Naive thymus-derived CD4-positive, alpha-beta T cell (primary cell): ENCODE measurements around the gene TPCN1. TPM values are rescaled to one million over a fixed set of nuclear protein-coding genes. Genes with fewer than 3 reads are reported as not detected.

Experiments used
- ATAC-seq: fragments of 150-1000 bp; cut with Tn5 transposase; 2 replicates; pipeline ENCODE4 v1.10.0; 2021; ENCODE audit warnings: mild to moderate bottlenecking, moderate library complexity
- CTCF ChIA-PET: fragments of 350-600 bp; sonication (Branson Sonifier 250); formaldehyde crosslinking; loops from one replicate; lab custom pipeline; 2021; ENCODE audit warnings: antibody characterized with exemption; lab: Charles Lee
- POLR2A ChIA-PET: fragments of 350-600 bp; sonication (Branson Sonifier 250); formaldehyde crosslinking; loops from one replicate; lab custom pipeline; 2021; ENCODE audit warnings: antibody characterized with exemption, inconsistent platforms; lab: Charles Lee
- DNase-seq, 9 donors: peaks; one replicate each; pipeline versions ENCODE4 v3.0.0 to v3.0.0-alpha.2; 2020 to 2022; ENCODE audit warnings: mixed read lengths in 1 of 9
- H3K27ac ChIP-seq: one replicate; pipeline ENCODE4 v1.7.0; 2013; ENCODE audit warnings: mild to moderate bottlenecking, low read depth, low read length, moderate library complexity
- H3K27me3 ChIP-seq, 2 donors: one replicate each; pipeline ENCODE4 v1.7.0; 2013; ENCODE audit warnings: low read length in 2 of 2, mild to moderate bottlenecking in 2 of 2, moderate library complexity in 2 of 2; ENCODE audit not compliant: control insufficient read depth in 2 of 2, insufficient read depth in 2 of 2
- H3K36me3 ChIP-seq, 3 experiments: 1 replicate in 2 of 3; 2 replicates in 1 of 3; pipeline ENCODE4 v1.7.0; 2013; ENCODE audit warnings: low read length in 3 of 3, mild to moderate bottlenecking in 3 of 3, moderate library complexity in 1 of 3; ENCODE audit not compliant: insufficient read depth in 3 of 3, control insufficient read depth in 2 of 3
- H3K4me1 ChIP-seq, 2 donors: one replicate each; pipeline ENCODE4 v1.7.0; 2013; ENCODE audit warnings: low read length in 2 of 2, mild to moderate bottlenecking in 2 of 2, moderate library complexity in 1 of 2; ENCODE audit not compliant: control insufficient read depth in 2 of 2, insufficient read depth in 2 of 2
- H3K4me3 ChIP-seq: 2 replicates; pipeline ENCODE4 v1.7.0; 2013; ENCODE audit warnings: mild to moderate bottlenecking, low read length
- H3K9me3 ChIP-seq, 3 experiments: 1 replicate in 2 of 3; 2 replicates in 1 of 3; pipeline ENCODE4 v1.7.0; 2013; ENCODE audit warnings: low read length in 3 of 3; ENCODE audit not compliant: control insufficient read depth in 2 of 3
- H3K27ac Mint-ChIP-seq, 9 donors: one replicate each; pipeline ENCODE4 v1.8.0; 2020 to 2022; ENCODE audit warnings: mixed read lengths in 9 of 9, mild to moderate bottlenecking in 8 of 9, moderate library complexity in 5 of 9, inconsistent platforms in 2 of 9
- H3K27me3 Mint-ChIP-seq, 5 donors: one replicate each; pipeline ENCODE4 v1.8.0; 2021 to 2022; ENCODE audit warnings: mixed read lengths in 5 of 5, mild to moderate bottlenecking in 1 of 5
- H3K36me3 Mint-ChIP-seq, 5 donors: one replicate each; pipeline ENCODE4 v1.8.0; 2020 to 2022; ENCODE audit warnings: mixed read lengths in 5 of 5, mild to moderate bottlenecking in 3 of 5, inconsistent platforms in 1 of 5
- H3K4me1 Mint-ChIP-seq, 7 donors: one replicate each; pipeline ENCODE4 v1.8.0; 2020 to 2022; ENCODE audit warnings: mixed read lengths in 7 of 7, mild to moderate bottlenecking in 3 of 7, inconsistent platforms in 1 of 7
- H3K4me3 Mint-ChIP-seq, 10 donors: one replicate each; pipeline ENCODE4 v1.8.0; 2020 to 2022; ENCODE audit warnings: mild to moderate bottlenecking in 10 of 10, mixed read lengths in 10 of 10, moderate library complexity in 6 of 10, inconsistent platforms in 2 of 10
- H3K9me3 Mint-ChIP-seq, 11 donors: one replicate each; pipeline ENCODE4 v1.8.0; 2020 to 2022; ENCODE audit warnings: mixed read lengths in 11 of 11, mild to moderate bottlenecking in 4 of 11, inconsistent platforms in 1 of 11, moderate library complexity in 1 of 11
- intact Hi-C, 2 donors: fragments of 100-400 bp; cut with micrococcal nuclease; formaldehyde crosslinking; loops; one replicate each; pipeline ENCODE4 v1.15.1; 2023
- polyA plus RNA-seq, 2 donors: library from polyadenylated mRNA; unstranded; fragments of 300-500 nt; fragmentation: Illumina TruSeq; gene quantifications; one replicate each; pipeline ENCODE4 v1.2.3, GENCODE V29; 2021
- total RNA-seq, 6 experiments: library from RNA in 5 of 6; stranded (reverse) in 5 of 6; gene quantifications; 1 replicate in 5 of 6; 2 replicates in 1 of 6; pipeline ENCODE4 v1.2.3 and lab custom pipeline; 2021 to 2026

Gene TPCN1
- total and polyA plus RNA-seq, 7 experiments from 2014 or later = 15.3 to 124 (median 97.2) TPM

DNA sequence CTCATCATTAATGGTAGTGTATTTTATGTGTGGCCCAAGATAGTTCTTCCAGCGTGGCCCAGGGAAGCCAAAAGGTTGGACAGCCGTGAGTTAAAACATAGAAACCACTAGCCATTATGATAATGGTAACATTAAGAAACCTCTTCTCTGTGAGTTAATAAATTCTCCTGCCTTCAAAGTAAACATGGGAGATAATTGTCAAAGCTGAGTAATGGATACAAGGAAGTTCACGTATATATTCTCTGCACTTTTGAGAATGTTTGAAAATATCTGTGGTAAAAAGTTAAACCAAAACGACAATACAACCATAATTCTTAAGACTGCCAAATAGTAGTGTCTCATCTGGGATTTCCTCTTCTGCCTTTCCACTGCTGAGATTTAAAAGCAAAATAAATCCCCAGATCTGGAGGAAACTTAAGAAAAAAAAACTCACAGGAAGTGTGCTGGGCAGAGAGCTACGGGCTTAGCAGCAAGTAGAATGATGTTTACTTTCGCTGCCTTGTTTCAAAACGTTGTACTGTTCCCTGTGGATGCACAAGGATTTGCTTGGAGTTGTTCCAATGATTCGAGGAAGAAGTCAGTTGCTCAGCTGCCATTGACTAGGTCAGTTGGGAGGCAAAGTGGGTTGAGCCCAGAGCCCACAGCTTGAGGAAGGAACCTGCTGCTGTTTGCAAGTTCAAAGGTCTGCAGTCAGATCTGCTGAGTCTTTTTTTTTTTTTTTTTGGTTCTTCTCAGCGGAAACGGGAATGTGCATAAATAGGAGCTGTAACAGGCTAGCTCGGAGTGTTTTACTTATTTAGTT lies 1.7 kb downstream of the TPCN1 start:
- H3K9me3 ChIP-seq = no peaks in the 10 kb centered on the region
- intact Hi-C loops = loop anchor here (5.0 to 10.0 kb wide), 4 partner anchors 39 to 1211 kb away; partner anchors contain the start of genes ERP29 (in 1 of the 2), OAS3 (in 1 of the 2), RBM19 (in 1 of the 2) and TMEM116 (in 1 of the 2)
- H3K27me3 ChIP-seq = no peaks in the 10 kb centered on the region
- POLR2A ChIA-PET = interaction anchor here (0.6 to 5.6 kb wide), 15 partner anchors 9 to 244 kb away, joined by 3 to 51 read pairs (median 5); partner anchors contain the start of genes DDX54, OAS2, PLBD2 and RITA1
- peak overlapping the region; percentile 81 to 97 (median 92) for H3K27ac Mint-ChIP-seq
- H3K27me3 Mint-ChIP-seq = no peaks in the 10 kb centered on the region
- H3K4me3 Mint-ChIP-seq = peak overlapping the region; percentile 79 to 99 (median 92)
- DNase-seq (peak in 6 of 9 donors; percentile 32 to 42 (median 35)), ATAC-seq (no peak)
- H3K27ac ChIP-seq = peak overlapping the region; percentile 83
- peaks cover 0 to 16% (median 0%) of the 10 kb centered on the region in 3 experiments for H3K36me3 ChIP-seq
- peak overlapping the region; percentile 70 for H3K4me3 ChIP-seq
- H3K36me3 Mint-ChIP-seq = peaks cover 0 to 12% (median 2%) of the 10 kb centered on the region in 5 donors
- peaks cover 17 to 25% of the 10 kb centered on the region in 2 donors for H3K4me1 ChIP-seq
- CTCF ChIA-PET = interaction anchor here (0.6 to 2.8 kb wide), 7 partner anchors 10 to 178 kb away, joined by 3 to 17 read pairs (median 4); partner anchors contain the start of gene RITA1
- H3K4me1 Mint-ChIP-seq = peaks cover 13 to 39% (median 38%) of the 10 kb centered on the region in 7 donors
- H3K9me3 Mint-ChIP-seq = no peaks in the 10 kb centered on the region

DNA sequence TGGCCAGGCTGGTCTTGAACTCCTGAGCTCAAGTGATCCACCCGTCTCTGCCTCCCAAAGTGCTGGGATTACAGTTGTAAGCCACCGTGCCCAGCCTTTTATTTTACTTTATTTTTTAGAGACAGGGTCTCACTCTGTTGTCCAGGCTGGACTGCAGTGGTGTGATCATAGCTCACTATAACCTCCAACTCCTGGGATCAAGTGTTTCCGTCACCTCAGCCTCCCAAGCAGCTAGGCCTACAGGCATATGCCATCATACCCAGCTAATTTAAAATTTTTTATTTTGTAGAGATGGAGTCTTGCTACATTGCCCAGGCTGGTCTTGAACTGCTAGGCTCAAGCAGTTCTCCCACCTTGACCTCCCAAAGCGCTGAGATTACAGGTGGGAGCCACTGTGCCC lies 3.7 kb downstream of the TPCN1 start:
- Mint-ChIP-seq H3K9me3 (no peaks in the 10 kb centered on the region), H3K36me3 (peaks cover 2 to 24% (median 6%) of the 10 kb centered on the region in 5 donors), H3K4me3 (no peak overlapping the region), H3K27ac (no peak overlapping the region), H3K27me3 (no peaks in the 10 kb centered on the region), H3K4me1 (peaks cover 26 to 58% (median 57%) of the 10 kb centered on the region in 7 donors)
- no peak overlapping the region for H3K27ac ChIP-seq
- ChIA-PET CTCF (interaction anchor here (2.8 kb wide), 1 partner anchor 8 kb away, joined by 17 read pairs; no protein-coding TSS in a partner anchor), POLR2A (interaction anchor here (0.7 to 4.2 kb wide), 4 partner anchors 8 to 39 kb away, joined by 3 to 30 read pairs (median 3); partner anchors contain the start of genes DDX54 and RITA1)
- ATAC-seq (no peak), DNase-seq (no peak)
- intact Hi-C loops = loop anchor here (5.0 to 10.0 kb wide), 4 partner anchors 37 to 1213 kb away; partner anchors contain the start of genes ERP29 (in 1 of the 2), OAS3 (in 1 of the 2), RBM19 (in 1 of the 2) and TMEM116 (in 1 of the 2)
- H3K4me3 ChIP-seq = no peak overlapping the region
- peaks cover 0 to 25% (median 3%) of the 10 kb centered on the region in 3 experiments for H3K36me3 ChIP-seq
- peaks cover 17 to 37% of the 10 kb centered on the region in 2 donors for H3K4me1 ChIP-seq
- H3K9me3 ChIP-seq = no peaks in the 10 kb centered on the region
- H3K27me3 ChIP-seq = no peaks in the 10 kb centered on the region

DNA sequence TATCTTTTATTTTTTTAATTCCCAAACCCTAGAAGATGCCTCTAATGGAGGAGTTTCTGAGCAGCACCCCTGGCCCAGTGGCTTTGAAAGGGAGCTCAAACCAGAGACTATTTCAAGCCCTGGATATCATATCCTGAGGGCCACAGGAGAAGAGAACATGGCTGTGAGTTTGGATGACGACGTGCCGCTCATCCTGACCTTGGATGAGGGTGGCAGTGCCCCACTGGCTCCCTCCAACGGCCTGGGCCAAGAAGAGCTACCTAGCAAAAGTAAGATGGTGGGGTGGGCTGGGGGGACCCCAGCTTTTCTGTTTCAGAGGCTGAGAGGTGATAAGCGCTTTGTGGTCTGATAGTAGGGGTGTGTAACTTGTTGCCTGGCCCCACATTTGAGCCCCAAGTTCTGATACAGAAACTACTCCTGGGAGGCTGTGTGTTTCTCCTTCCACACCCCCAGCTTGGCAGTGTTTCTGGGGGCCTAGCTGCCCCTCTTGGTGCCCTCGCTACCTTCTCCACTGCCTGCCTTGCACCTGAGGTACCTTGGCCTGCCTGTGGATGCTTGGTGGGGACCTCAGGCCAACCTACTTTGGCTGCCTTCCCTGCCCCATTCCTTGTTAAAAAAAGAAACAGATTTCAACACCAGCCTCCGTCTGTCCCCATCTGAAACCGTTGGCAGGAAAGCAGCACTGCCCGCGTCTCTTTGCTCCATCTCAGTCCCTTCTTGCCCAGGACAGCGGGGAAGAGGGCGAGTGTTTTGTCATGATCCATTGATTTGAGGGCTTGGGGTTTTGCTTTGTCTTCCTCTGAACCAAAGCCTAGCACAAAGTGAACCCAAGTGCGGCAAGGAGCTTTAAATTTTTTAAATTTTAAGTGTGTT lies 5.7 kb downstream of the TPCN1 start:
- Mint-ChIP-seq H3K4me1 (peaks cover 35 to 66% (median 61%) of the 10 kb centered on the region in 7 donors), H3K27me3 (no peaks in the 10 kb centered on the region), H3K4me3 (peak overlapping the region in 1 of 10 donors; percentile 48), H3K27ac (peak overlapping the region in 5 of 9 donors; percentile 4 to 70 (median 51)), H3K36me3 (peaks cover 5 to 27% (median 19%) of the 10 kb centered on the region in 5 donors), H3K9me3 (no peaks in the 10 kb centered on the region)
- ATAC-seq = no peak
- Histone ChIP-seq H3K9me3 (no peaks in the 10 kb centered on the region), H3K36me3 (peaks cover 0 to 38% (median 13%) of the 10 kb centered on the region in 3 experiments), H3K27ac (no peak overlapping the region), H3K4me3 (no peak overlapping the region), H3K4me1 (peaks cover 9 to 52% of the 10 kb centered on the region in 2 donors), H3K27me3 (no peaks in the 10 kb centered on the region)
- CTCF ChIA-PET = interaction anchor here (0.6 kb wide), 2 partner anchors 40 to 816 kb away, joined by 3 read pairs; no protein-coding TSS in a partner anchor
- DNase-seq = no peak
- POLR2A ChIA-PET = interaction anchor here (1.0 to 1.7 kb wide), 3 partner anchors 8 to 19 kb away, joined by 4 to 5 read pairs (median 5); no protein-coding TSS in a partner anchor
- intact Hi-C loops = loop anchor here in 1 of 2 donors (10.0 kb wide), 1 partner anchor 738 kb away; the partner anchor contains the start of gene RBM19

DNA sequence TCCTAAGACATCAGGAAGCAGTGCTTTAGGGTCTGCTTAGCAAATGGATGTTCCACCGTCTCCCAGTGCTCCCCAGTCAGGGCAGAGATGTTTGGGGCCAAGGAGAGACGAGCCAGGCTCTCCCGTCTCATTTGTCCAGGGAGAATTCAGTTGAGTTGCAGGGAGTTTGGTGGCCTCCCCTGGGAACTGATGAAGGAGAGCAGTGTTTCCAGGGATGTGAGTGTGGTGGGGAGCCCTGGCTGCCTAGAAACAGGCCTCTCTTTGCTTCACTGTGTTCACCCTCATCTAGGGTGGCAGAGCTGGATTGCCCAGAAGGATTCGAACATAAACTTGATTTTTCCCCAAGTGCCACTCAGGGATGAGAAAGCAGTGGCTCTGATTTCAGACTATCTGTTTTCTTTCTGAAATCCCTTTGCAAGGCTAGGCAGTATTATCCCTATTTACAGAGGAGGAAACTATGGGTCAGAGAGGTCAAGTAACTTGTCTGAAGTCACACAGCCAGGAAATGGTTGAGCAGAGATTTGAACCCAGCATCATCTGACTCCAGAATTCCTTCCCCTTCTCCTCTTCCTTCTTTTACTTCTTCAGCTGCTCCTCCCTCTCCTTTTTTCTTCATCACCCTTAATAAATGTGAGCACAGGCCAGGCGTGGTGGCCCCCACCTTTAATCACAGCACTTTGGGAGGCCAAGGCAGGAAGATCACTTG lies 6.6 kb downstream of the TPCN1 start:
- peaks cover 29 to 66% (median 59%) of the 10 kb centered on the region in 7 donors for H3K4me1 Mint-ChIP-seq
- intact Hi-C loops = loop anchor here in 1 of 2 donors (10.0 kb wide), 1 partner anchor 737 kb away; the partner anchor contains the start of gene RBM19

DNA sequence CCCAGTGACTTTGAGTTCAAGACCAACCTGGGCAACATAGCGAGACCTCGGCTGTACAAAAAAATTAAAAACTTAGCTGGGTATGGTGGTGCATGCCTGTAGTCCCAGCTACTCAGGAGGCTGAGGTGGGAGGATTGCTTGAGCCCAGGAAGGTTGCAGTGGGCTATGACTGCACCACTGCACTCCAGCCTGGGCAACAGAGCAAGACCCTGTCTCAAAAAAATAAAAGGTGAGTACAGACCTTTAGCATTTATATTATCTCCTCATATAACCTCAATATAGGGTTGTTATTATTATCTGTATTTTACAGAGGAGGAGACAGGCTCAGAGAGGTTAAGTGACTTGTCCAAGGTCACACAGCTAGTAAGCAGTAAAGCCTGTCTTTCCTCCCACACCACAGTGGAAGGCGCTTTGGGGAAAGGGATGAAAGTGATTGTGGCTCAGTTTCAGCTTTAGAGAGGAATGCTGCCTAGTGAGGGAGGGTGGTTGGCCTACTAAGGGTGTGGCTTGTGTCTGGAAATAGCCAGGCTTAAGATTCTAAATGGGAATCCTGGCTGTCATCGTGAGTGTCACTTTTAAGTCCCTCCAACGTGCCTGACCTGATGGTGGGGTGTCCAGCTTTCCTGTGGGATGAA lies 7.2 kb downstream of the TPCN1 start:
- Histone ChIP-seq H3K4me1 (peaks cover 7 to 54% of the 10 kb centered on the region in 2 donors), H3K36me3 (peaks cover 0 to 43% (median 13%) of the 10 kb centered on the region in 3 experiments), H3K27ac (no peak overlapping the region), H3K4me3 (no peak overlapping the region), H3K9me3 (no peaks in the 10 kb centered on the region), H3K27me3 (no peaks in the 10 kb centered on the region)
- ChIA-PET CTCF (no interaction called here), POLR2A (interaction anchor here (0.6 to 1.7 kb wide), 3 partner anchors 42 to 100 kb away, joined by 3 to 6 read pairs (median 5); partner anchors contain the start of genes DDX54 and RITA1)
- H3K4me3 Mint-ChIP-seq = peak overlapping the region in 4 of 10 donors; percentile 16 to 73 (median 36)
- intact Hi-C loops = loop anchor here in 1 of 2 donors (10.0 kb wide), 1 partner anchor 736 kb away; the partner anchor contains the start of gene RBM19
- peaks cover 32 to 66% (median 59%) of the 10 kb centered on the region in 7 donors for H3K4me1 Mint-ChIP-seq
- no peaks in the 10 kb centered on the region for H3K27me3 Mint-ChIP-seq
- H3K36me3 Mint-ChIP-seq = peaks cover 5 to 31% (median 28%) of the 10 kb centered on the region in 5 donors
- H3K9me3 Mint-ChIP-seq = no peaks in the 10 kb centered on the region
- DNase-seq (no peak), ATAC-seq (no peak)
- peak overlapping the region in 7 of 9 donors; percentile 17 to 92 (median 49) for H3K27ac Mint-ChIP-seq

More for the DNA sequence above, 6.6 kb downstream of the TPCN1 start:
- Histone ChIP-seq H3K27me3 (no peaks in the 10 kb centered on the region), H3K4me1 (peaks cover 6 to 52% of the 10 kb centered on the region in 2 donors), H3K9me3 (no peaks in the 10 kb centered on the region), H3K36me3 (peaks cover 0 to 43% (median 13%) of the 10 kb centered on the region in 3 experiments), H3K27ac (no peak overlapping the region), H3K4me3 (no peak overlapping the region)
- peaks cover 5 to 27% (median 22%) of the 10 kb centered on the region in 5 donors for H3K36me3 Mint-ChIP-seq
- ChIA-PET POLR2A (interaction anchor here (0.6 to 1.7 kb wide), 3 partner anchors 20 to 100 kb away, joined by 3 to 6 read pairs (median 5); no protein-coding TSS in a partner anchor), CTCF (interaction anchor here (0.6 kb wide), 1 partner anchor 183 kb away, joined by 3 read pairs; no protein-coding TSS in a partner anchor)
- ATAC-seq (no peak), DNase-seq (no peak)
- H3K9me3 Mint-ChIP-seq = no peaks in the 10 kb centered on the region
- H3K4me3 Mint-ChIP-seq = peak overlapping the region in 2 of 10 donors; percentile 10 to 50
- H3K27me3 Mint-ChIP-seq = no peaks in the 10 kb centered on the region
- peak overlapping the region in 5 of 9 donors; percentile 4 to 70 (median 21) for H3K27ac Mint-ChIP-seq
